DMS53 treated with DMSO at 0.1 percent for 48 hours (cell line): ENCODE results near the gene ACTBL2.
A peak's percentile ranks its signal among the peaks of the same experiment; 100 is the strongest.

ENCODE experiments used
- DNase-seq: peaks from one replicate; lab custom pipeline; 2025; ENCODE audit not compliant: unreplicated experiment; lab: John Stamatoyannopoulos, UW

The ACTBL2 gene

DNA sequence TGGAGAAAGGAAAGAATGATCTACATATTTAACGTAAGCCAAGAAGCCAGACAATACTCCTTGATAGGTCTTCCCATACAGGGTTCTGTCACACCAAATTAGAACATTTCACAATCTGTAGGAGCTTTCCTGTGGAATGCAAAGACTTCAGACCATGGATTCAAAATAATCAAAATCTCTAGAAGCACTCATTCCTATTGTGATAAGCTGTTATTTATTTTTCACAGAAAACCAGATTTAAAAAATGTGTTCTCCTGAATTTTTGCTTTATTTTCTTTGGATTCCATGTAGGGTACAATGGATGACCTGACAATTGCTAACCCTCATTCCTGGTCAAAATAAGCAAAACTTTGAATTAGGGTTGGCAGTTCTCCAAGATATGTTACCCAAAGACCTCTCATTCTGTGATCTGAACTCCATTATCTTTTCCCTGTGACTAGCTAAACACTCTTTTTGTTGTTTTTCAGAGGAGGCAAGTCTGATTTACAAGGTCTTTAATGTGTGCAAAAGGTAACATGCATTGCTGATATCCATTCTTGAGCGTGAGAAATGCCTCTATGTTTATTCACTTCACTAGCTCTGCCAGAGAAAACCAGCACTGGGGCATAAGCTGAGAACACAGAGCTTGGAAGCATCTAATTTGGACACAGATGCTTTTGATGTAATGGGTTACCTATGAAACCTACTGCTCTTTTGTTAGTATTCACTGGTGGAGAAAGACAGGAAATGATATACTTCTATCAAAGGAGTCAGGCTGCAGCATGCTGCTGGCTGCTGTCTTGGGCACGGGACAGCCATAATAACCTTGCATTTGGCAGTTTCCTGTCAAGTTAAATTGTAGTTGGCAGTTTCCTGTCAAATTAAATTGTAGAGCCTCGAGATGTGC, 31.4 kb downstream of the ACTBL2 start:
- no peak for DNase-seq

- DNase-seq = no peak
Measured at GRCh38 chr5:57448751-57449150, 33.9 kb downstream of the ACTBL2 start.

- DNase-seq = no peak
Measured at GRCh38 chr5:57448287-57448686, 34.3 kb downstream of the ACTBL2 start.

DNA sequence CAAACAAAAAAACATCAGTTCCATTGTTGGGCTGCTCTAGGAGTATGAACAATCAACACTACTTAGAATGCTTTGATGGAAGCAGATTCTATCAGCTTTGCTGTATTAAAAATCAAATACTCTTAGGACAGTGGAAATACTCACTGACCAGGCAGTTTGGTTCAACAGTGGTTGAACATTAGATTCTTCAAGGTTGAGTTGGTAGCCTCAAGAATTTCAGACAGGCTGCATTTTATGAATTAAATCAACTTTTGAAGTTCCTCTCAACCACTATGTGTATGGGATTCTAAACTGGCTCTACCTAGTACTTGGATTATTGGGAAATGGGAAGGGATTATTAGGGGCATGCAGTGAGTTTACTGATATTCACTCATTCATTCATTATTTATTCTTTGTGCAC, 35.0 kb downstream of the ACTBL2 start:
- no peak for DNase-seq

DNA sequence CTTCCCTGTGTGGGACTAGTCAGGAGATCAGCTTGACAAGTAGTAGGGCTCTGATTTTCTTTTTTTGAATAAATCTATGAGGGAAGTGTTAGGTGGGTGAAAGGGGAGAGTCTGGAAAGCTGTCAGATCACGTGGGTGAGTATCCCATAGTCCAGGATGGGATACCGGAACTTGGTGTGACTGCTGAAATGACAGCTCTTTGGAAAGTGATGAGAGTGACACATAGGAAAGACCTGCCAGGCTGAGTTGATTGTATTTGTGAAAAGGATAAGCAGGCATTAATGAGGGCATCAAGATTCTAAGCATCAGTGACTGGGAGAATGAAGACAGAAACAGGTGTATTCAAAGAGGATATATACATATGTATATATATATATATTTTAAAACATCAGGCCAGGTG, 35.6 kb downstream of the ACTBL2 start:
- no peak for DNase-seq

DNA sequence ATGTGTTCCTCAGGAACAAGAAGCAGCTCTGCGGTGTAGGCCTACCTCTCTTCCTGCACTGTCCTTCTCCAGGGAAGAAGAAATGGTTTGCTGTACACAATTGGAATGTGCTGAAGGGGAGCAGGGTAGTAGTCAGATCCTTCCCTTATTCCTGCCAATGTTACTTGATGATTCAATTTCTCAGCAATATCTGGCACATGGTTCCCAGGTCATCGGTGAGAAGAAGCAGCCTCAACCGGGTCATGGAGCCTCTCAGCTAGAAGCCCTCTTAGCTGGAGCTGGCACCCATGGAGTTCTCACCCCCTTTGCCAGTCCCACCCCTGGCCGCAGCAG, 36.9 kb downstream of the ACTBL2 start:
- DNase-seq = no peak

DNA sequence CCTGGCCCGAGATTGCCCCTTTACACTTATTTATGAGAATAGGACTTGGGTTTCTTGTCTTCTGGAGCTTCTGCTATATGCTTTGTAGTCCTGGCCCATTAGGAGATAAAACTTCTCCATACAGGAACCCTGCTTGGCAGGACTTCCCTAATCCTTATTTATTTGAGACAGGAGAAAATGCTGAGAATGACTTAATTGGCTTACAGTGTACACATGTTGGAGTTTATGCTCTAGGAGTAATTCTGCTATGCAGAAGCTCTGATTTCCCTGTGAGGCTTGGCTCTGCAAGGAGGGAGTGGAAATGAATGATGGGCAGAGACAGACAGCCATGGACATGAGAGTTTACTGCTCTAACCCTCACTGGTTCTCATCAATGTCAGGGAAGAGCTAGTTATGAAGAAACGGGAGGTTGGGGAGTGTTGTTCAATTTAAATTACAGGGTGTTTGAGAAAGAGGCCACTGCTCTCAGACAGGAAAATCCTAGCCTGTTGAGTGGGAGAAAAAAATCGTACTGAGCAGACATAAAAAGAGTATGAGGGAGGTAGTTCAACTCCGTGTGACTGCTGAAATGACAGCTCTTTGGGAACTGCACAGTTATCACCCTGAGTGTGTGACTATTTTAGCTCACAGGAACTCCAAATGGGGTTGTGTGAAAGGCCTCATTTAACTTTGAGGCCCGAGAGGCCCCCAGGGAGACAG, 37.5 kb downstream of the ACTBL2 start:
- no peak for DNase-seq

DNA sequence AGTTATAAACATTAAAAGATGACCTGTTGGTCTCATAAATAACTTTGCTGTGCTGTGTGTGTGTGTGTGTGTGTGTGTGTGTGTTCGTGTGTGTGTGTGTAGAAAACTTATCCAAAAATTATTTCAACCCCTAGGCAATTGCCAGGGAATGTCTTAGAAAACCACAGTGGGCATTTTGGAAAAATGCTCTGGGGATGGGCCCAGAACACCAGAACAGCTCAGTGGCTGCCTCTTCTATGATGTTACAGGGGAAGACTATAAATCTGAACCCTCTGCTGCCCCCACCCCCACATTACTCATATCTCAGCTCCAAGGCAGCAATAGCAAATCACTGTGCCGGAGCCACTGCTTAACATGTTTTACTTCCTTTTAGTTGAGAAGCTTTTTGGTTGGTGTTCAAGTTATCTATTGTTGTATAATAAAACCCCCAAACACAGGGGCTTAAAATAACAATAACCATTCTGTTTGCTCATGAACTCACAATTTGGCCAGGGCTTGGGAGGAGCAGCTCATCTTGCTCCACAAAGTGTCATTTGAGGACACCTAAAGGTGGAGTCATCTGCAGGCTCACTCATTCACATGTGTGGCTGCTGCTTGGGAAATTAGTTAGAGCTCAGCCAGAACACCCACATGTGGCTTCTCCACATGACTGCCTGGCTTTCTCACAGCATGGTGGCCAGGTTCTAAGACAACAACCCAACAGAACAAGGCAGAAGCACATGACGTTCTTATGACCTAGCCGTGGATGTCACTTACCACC, 40.4 kb downstream of the ACTBL2 start:
- DNase-seq = no peak

- no peak for DNase-seq
Measured at GRCh38 chr5:57441557-57441956, 41.1 kb downstream of the ACTBL2 start.

GRCh38 chr5:57439601-57440000, 43.0 kb downstream of the ACTBL2 start:
- no peak for DNase-seq

DNA sequence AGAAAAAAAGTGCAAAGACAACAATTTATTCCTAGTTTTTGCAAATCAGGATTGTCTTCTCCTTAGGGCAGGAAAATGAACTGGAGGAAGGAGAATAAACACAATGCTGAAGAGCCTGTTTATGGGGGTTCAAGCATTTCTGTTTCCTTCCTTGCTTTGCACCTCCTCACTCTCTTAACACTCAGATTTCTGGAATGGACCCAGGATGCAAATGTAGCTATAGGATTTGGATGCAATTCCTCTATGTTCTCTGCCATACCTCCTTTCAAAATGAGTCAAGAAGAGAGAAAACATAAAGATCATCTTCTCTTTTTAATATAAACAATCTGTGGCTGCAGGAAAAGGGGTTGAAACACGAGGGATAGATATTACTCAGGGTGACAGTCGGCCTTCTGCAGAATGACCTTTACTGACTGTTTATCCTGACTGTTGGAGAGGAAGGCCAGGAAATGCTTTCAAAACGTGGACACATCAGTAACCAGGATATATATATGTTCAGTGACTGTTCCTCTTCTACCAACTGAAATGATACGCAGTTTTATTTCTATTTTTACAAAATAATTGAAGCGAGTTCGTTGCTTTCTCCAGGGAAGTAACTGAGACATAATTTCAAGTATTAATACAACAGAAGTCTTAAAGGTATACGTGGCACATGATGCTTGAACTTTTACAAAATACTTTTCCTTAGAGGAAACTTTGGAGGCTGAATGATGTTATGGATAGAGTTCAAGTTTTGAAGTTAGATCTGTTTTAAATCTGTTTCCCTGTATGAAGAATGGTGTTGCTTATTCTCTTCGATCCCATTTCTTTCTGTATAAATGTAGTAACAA, 44.4 kb downstream of the ACTBL2 start:
- no peak for DNase-seq

DNA sequence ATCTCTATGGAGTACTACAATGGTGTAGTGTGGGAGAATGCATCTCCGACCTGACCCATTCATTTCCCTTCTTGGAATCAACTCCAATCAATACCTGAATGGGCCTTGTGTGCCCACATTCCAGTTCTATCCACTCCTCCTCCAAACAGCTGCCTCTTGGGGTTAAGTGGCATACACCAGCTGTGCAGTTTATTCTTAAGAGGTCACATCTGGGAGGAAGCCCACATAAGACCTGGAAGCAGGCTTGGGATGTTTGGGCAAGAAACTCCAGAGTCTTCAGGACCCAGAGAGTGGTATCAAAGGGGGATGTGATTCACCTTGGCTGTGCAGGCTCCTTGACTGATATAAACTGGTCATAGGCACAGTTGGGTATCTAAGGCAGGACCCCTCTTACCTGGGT, 46.0 kb downstream of the ACTBL2 start:
- DNase-seq = no peak

- no peak for DNase-seq
Measured at GRCh38 chr5:57435701-57436134, 46.9 kb downstream of the ACTBL2 start.

DNA sequence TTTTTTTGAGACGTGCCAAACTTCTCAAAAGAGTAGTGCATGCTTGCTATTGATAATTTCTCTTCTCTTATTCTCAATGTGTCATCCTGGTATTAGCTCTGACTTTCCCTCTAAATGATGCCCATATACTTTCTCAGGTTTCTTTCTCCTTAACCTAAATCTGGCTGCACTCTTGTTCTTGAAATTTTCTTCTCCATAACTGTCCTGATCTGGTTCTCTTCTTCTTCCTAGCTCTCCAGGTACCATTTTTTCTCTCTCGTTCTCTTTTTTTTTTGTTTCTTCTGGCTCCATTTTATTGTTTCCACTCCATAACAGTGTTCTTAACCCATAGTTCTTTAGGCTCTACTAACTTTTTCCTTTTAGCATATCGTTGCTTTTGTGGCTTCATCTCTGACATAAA, 47.9 kb downstream of the ACTBL2 start:
- DNase-seq = no peak

GRCh38 chr5:57434227-57434640, 48.4 kb downstream of the ACTBL2 start:
- DNase-seq = no peak

DNA sequence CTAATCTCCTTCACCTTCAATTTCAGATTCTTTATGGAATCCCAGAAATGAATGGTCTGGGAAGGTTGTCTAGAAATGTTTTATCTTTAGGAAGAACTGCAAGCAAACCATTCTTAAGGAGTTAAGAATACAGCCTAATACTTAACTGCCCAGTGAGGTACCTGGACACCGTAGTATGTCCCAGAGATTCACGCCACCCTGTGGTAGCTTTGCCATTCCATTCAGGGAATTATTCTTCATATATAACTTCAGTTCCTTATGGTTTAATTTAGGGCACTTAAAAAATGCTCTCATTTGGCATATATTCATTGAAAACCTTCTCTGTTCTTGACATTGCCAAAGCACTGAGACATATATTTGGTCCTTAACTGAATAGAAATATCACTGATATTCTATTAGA, 49.7 kb downstream of the ACTBL2 start:
- DNase-seq = peak; percentile 26

DNA sequence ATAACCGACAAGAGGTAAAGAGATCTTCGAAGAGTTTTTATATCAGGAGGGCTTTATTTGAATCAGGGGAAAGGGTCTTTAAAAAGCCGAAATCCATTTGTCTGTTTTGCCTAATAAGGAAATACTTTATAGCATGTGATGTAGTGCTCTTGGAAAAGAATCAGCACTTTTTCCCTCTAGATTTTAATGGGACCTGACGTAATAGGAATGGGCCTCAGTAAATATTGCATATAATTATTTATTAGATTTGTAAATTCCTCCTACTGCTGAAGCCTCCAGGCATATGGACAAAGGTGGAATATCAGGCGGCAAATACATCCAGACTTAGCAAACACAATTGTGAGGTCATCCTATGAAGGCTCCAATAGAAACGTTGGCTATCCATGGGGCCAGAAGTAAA, 50.9 kb downstream of the ACTBL2 start:
- no peak for DNase-seq
